ENCODE results near the gene MPG.

GRCh38 chr16:118857-119256 lies 40.8 kb downstream of the MPG start:
- no peak for TF ChIP-seq EZH2 (IDR thresholded peaks at IDR 0.05; ENCODE audit: insufficient read depth, low read length)
- TF ChIP-seq CTCF (IDR thresholded peaks at IDR 0.05; ENCODE audit: insufficient read depth, low read depth, low read length), result no peak
